Choroid plexus epithelial cell (primary cell): ENCODE results near the gene LRP2.

Experiments
- DNase-seq: peaks from one replicate; pipeline ENCODE4 v3.0.0-alpha.2; 2010; ENCODE audit warnings: low read depth
- H3K4me3 ChIP-seq: 2 replicates; pipeline ENCODE4 v1.5.1; 2011; ENCODE audit warnings: low read depth, mild to moderate bottlenecking, control low read depth, low read length, moderate library complexity
- TF ChIP-seq, protein P1 (sequence below): conservative IDR thresholded peaks from 2 replicates; pipeline ENCODE4 v1.5.1; 2011; ENCODE audit warnings: low read depth, mild to moderate bottlenecking, control low read depth, inconsistent platforms, low read length, moderate library complexity

Gene LRP2

DNA sequence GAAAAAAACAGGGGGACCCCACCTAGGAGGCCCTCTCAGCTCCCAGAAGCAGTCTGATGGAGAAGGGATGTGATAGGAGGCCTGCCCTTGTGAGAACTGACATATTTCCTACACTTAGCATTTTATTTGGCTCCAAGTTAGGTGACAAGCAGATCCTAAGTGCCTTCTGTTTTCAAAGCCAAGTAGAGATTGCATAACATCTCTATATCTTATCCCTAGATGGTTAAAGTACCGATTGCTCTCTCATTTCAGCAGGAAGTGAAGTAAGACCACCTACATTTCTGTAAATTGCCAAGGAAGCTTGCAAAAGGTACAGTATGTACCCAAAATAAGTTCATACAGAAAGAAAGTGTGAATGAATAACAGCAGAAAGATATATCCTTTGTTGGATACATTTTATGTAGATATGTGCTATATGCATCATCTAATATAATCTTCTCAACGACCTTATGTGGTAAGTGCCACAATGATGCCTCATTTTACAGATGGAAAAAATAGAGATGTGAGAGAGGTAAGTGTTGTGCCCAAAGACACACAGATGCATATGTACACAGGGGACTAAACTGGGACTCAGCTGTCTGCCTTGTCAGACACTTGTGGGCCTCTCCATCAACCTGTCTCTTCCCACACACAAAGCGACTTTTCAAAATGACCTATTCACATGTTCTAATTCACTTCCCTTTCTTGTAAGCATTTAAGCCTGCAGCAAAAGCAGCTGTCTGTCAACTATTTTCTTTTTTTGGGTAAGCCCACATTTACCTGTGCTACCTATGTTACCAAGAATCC is 254.0 kb downstream of the LRP2 start:
- DNase-seq: peak; percentile 30
- H3K4me3 ChIP-seq: no peak overlapping the region
- TF ChIP-seq, protein P1, sequence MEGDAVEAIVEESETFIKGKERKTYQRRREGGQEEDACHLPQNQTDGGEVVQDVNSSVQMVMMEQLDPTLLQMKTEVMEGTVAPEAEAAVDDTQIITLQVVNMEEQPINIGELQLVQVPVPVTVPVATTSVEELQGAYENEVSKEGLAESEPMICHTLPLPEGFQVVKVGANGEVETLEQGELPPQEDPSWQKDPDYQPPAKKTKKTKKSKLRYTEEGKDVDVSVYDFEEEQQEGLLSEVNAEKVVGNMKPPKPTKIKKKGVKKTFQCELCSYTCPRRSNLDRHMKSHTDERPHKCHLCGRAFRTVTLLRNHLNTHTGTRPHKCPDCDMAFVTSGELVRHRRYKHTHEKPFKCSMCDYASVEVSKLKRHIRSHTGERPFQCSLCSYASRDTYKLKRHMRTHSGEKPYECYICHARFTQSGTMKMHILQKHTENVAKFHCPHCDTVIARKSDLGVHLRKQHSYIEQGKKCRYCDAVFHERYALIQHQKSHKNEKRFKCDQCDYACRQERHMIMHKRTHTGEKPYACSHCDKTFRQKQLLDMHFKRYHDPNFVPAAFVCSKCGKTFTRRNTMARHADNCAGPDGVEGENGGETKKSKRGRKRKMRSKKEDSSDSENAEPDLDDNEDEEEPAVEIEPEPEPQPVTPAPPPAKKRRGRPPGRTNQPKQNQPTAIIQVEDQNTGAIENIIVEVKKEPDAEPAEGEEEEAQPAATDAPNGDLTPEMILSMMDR: no peak

DNA sequence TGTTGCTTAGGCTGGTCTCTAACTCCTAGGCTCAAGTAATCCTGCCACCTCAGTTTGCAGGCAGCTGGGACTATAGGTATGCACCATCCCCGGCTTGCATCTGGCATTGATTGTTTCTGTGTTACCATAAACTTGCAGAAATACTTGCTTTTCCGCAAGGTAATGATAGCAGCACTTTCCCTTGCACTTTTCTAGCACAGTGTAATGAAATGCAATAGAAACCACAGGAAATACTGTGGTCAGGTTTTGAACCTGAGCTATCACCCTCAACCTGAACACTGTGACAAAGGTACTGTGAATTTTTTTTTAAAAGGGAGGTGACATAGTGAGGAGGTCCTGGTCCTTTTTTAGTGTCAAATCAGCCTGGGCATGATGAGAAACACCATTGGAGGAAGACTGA is 254.7 kb downstream of the LRP2 start:
- no peak overlapping the region for H3K4me3 ChIP-seq
- DNase-seq: no peak
- TF ChIP-seq, protein P1: no peak

DNA sequence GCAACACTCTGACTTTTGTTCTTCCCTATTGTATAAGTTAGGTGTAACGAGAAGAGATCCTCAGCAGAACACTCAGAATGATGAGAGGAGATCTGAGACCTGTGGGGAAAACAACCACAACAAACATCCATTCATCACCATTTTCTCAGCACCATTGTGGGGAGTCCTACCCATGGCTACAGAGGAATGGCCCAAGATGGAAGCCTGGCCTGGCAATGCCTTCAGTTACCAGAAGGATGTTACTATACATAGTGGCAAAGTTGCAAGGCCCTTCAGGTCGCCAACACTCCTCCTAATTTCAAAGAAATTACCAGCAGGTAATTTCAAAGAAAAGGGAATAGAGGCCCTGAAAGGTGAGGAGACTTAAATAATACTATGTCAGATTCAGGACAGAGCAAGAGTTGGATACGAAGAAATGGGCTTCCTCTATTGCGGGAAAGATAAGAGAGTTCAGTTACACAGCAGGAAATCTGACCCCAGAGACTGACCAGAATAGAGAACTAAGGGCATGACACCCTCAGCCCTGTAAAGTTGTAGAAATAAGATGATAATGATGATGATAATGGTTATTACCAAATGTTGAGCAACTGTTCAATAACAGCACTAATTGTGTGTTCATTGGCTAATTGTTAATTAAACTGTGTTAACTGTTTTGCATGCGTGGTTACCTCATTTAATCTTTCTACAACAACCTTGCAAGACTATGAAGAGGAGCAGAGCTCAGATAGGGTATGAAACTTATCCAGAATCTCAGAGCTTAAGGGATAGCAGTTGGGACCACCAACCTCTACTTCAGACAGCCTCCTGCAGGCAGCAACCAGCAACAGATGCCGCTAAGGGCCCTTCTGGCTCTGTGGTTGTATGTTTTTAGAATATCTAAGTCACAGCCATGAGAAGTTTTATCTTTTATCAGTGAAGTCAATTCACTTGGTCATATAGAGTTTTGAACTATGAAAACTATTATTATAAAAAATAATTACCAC is 255.5 kb downstream of the LRP2 start:
- DNase-seq: no peak
- TF ChIP-seq, protein P1: peak; percentile 13
- no peak overlapping the region for H3K4me3 ChIP-seq

DNA sequence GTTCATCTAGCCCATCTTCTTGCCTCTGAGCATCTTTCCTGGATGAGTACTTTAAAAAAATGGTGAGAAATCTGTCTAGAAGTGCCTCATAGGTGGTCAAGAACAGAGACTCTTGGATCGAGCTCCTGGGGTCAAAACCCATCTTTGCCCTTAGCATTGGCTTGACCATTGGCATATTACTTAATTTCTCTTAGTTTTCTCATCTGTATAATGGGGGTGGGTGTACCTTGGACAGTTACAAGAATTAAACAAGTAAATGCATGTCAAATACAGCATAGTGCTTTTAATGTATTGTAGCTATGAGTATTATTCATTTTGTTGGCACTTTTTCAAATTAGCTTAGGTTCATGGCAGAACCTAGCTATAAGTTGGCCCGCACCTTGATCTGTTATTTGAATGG is 256.2 kb downstream of the LRP2 start:
- TF ChIP-seq, protein P1: no peak
- no peak for DNase-seq
- H3K4me3 ChIP-seq: no peak overlapping the region

DNA sequence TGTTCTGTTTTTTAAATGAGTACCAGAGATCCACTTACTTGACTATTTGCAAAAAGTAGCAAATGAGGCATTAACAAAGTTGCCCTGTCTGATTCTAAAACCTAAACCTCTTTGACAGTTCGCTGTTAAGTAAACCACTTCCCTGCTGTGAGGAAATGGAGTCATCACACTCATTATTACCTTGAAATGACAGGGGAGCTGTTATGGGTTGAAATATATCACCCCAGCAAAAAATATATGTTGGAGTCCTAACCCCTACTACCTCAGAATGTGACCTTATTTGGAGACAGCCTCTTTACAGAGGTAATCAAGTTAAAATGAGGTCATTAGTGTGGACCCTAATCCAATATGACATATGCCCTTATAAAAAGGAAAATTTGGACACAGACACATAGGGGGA is 256.9 kb downstream of the LRP2 start:
- TF ChIP-seq, protein P1: no peak
- H3K4me3 ChIP-seq: no peak overlapping the region
- DNase-seq: no peak

DNA sequence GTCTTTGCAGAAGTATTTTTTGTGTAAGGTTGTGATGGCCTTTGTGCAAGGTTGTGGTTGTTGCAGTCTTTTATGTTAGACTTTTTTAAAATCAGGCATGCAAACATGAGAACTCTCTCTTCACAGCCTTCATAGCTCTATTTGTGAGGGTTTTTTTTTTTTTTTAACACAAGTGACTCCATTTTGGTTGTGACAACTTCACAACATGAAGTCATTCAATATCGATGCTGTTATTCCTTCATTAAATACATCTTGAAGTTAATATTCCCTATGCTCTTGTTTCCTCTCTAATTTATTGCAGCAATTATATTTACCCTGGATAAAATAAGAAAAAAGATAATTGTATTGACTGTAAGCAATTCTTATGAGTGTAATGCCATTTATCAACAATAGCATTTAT is 257.5 kb downstream of the LRP2 start:
- TF ChIP-seq, protein P1: no peak
- DNase-seq: no peak
- H3K4me3 ChIP-seq: no peak overlapping the region
